ENCODE measurements around the gene LDLRAP1.

Gene LDLRAP1

GRCh38 chr1:25607123-25607522 is 63.7 kb downstream of the LDLRAP1 start:
- no peaks in the 10 kb centered on the region for H3K79me2 ChIP-seq (ENCODE audit: control insufficient read depth, low read length)
- peaks cover 33% of the 10 kb centered on the region for H3K27me3 ChIP-seq (ENCODE audit: control insufficient read depth, low read length)
- H3K4me1 ChIP-seq (ENCODE audit: control insufficient read depth, low read length): peaks cover 19% of the 10 kb centered on the region
- TF ChIP-seq CTCF (IDR thresholded peaks at IDR 0.05; ENCODE audit: low read depth, low read length, poor library complexity, severe bottlenecking) (no peak), EZH2phosphoT487 (IDR thresholded peaks at IDR 0.05; ENCODE audit: borderline replicate concordance, low read length) (no peak)
- H3K9me3 ChIP-seq (ENCODE audit: control insufficient read depth, insufficient read depth, low read length): no peaks in the 10 kb centered on the region
- H3K36me3 ChIP-seq (ENCODE audit: control insufficient read depth, low read length): no peaks in the 10 kb centered on the region
- no peaks in the 10 kb centered on the region for H3F3A ChIP-seq (ENCODE audit: control insufficient read depth, insufficient read depth)
- no peak overlapping the region for H3K4me3 ChIP-seq (ENCODE audit: low read length)
- H3K27ac ChIP-seq (ENCODE audit: low read depth, low read length): no peak overlapping the region
- H3K9me2 ChIP-seq (replicated peaks; ENCODE audit: control insufficient read depth, low read length): no peaks in the 10 kb centered on the region
- H4K20me1 ChIP-seq (ENCODE audit: control insufficient read depth, insufficient read depth, low read depth, low read length): no peaks in the 10 kb centered on the region
- no peak overlapping the region for H3K4me2 ChIP-seq (ENCODE audit: low read length)

GRCh38 chr1:25608488-25609178 is 65.2 kb downstream of the LDLRAP1 start:
- peaks cover 47% of the 10 kb centered on the region for H3K27me3 ChIP-seq (ENCODE audit: control insufficient read depth, low read length)
- H3K79me2 ChIP-seq (ENCODE audit: control insufficient read depth, low read length): no peaks in the 10 kb centered on the region
- no peak for TF ChIP-seq CTCF (IDR thresholded peaks at IDR 0.05; ENCODE audit: low read depth, low read length, poor library complexity, severe bottlenecking)
- no peak for TF ChIP-seq EZH2phosphoT487 (IDR thresholded peaks at IDR 0.05; ENCODE audit: borderline replicate concordance, low read length)
- H3F3A ChIP-seq (ENCODE audit: control insufficient read depth, insufficient read depth): no peaks in the 10 kb centered on the region
- H3K9me3 ChIP-seq (ENCODE audit: control insufficient read depth, insufficient read depth, low read length): no peaks in the 10 kb centered on the region
- no peaks in the 10 kb centered on the region for H4K20me1 ChIP-seq (ENCODE audit: control insufficient read depth, insufficient read depth, low read depth, low read length)
- no peaks in the 10 kb centered on the region for H3K36me3 ChIP-seq (ENCODE audit: control insufficient read depth, low read length)
- no peak overlapping the region for H3K27ac ChIP-seq (ENCODE audit: low read depth, low read length)
- no peak overlapping the region for H3K4me3 ChIP-seq (ENCODE audit: low read length)
- peak overlapping the region; percentile 47 for H3K4me2 ChIP-seq (ENCODE audit: low read length)
- no peaks in the 10 kb centered on the region for H3K9me2 ChIP-seq (replicated peaks; ENCODE audit: control insufficient read depth, low read length)
- H3K4me1 ChIP-seq (ENCODE audit: control insufficient read depth, low read length): peaks cover 19% of the 10 kb centered on the region

- H3K4me1 ChIP-seq (ENCODE audit: control insufficient read depth, low read length): peaks cover 19% of the 10 kb centered on the region
- H3K4me2 ChIP-seq (ENCODE audit: low read length): no peak overlapping the region
- H3K79me2 ChIP-seq (ENCODE audit: control insufficient read depth, low read length): no peaks in the 10 kb centered on the region
- H3F3A ChIP-seq (ENCODE audit: control insufficient read depth, insufficient read depth): peaks cover 1% of the 10 kb centered on the region; the same call in 1 of the 2 replicates
- no peaks in the 10 kb centered on the region for H3K9me2 ChIP-seq (replicated peaks; ENCODE audit: control insufficient read depth, low read length)
- H3K36me3 ChIP-seq (ENCODE audit: control insufficient read depth, low read length): no peaks in the 10 kb centered on the region
- no peaks in the 10 kb centered on the region for H3K9me3 ChIP-seq (ENCODE audit: control insufficient read depth, insufficient read depth, low read length)
- no peaks in the 10 kb centered on the region for H4K20me1 ChIP-seq (ENCODE audit: control insufficient read depth, insufficient read depth, low read depth, low read length)
- H3K27ac ChIP-seq (ENCODE audit: low read depth, low read length): no peak overlapping the region
- H3K4me3 ChIP-seq (ENCODE audit: low read length): no peak overlapping the region
- H3K27me3 ChIP-seq (ENCODE audit: control insufficient read depth, low read length): peaks cover 57% of the 10 kb centered on the region
- TF ChIP-seq CTCF (IDR thresholded peaks at IDR 0.05; ENCODE audit: low read depth, low read length, poor library complexity, severe bottlenecking) (no peak), EZH2phosphoT487 (IDR thresholded peaks at IDR 0.05; ENCODE audit: borderline replicate concordance, low read length) (no peak)
Measured at GRCh38 chr1:25609921-25610320, 66.5 kb downstream of the LDLRAP1 start.

Data from DOHH2 (cell line).